Measurements from ENCODE around the gene DNMT1.

GRCh38 chr19:10141973-10142372 lies 52.8 kb downstream of the DNMT1 start:
- TF ChIP-seq CTCF (IDR thresholded peaks at IDR 0.05) (no peak), POLR2A (IDR thresholded peaks at IDR 0.05) (no peak)

Data from testis (tissue), 2 donors.